IPS DF 4.7 (cell line): Measurements from ENCODE around the gene NDN.
A peak's percentile ranks its signal among the peaks of the same experiment; 100 is the strongest.

Experiments
- DNase-seq: peaks from one replicate; pipeline ENCODE4 v3.0.0-alpha.2; 2013; ENCODE audit warnings: low spot score; ENCODE audit errors: extremely low read depth

Gene NDN

GRCh38 chr15:23642413-23643044, 44.6 kb downstream of the NDN start:
- peak; percentile 53 for DNase-seq
